Measurements from ENCODE around the gene LRMDA.

The LRMDA gene

DNA sequence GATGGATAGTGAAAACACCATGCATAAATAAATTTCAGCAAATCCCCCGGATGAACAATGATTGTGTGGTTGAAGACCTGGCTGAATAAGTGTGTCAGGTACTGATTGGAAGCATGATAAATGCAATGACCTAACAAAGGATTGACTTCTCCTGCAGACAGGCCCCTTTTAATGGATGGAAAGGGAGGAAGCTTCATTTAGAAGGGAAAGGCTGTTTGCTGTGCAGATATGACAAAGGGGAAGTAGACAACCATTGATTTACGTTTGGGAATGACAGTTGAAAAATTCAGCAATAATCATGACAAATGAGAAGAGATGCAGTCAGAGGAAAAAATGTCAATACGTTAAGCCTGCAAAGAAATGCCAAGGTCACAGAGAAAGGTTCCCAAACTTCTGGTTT is 503.8 kb downstream of the LRMDA start:
- ATAC-seq, result no peak

DNA sequence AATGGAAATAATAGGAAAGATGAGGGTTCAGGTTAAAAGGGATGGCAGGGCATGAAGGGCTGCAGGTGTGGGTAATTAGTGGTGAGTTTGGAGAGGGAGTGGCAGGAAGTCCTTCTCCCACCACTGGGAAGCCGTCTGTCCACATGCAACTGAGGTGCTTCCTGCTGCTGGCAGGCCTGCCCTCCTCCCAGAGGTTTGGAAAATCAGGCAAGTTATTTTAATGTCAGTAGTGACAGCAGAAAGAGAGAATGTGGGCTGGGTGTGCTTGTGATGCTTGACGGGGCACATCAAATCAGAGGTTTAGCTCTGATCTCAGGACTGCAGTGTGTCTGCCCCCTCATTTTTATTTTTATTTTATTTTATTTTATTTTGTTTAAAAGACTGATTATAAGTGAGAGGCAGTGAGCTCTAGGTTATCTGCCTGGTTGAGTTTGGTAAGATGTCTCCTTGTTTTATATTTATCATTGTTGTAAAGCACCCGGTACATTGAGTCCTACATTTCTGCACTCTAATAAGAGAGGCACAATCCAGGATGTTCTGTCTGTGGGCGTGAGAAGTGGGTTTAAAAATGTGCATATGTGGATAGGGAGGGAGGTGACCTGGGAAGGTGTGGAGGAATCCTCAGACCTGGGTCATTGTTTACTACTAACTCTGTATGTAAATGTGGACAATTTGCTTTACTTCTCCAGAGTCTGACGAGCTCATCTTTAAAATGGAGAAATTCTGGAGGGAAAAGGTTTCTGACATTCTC is 504.4 kb downstream of the LRMDA start:
- no peak for ATAC-seq

DNA sequence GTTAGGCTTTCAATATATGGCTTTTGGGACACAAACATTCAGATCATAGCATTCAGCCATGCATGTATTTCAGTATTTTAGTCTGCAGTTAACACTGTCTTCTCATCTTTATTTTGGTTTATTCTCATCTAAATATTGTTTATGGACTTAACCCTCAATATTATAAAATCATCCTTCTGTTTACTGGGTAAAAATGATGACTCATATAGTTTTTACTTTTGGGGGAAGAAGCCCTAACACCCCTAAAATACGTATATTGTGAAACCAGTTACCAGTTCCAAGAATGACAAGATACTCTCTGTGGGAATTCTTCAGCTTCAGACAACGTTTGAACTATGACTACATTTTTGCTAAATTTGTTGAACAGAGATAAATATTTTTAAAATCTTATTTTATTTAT is 505.4 kb downstream of the LRMDA start:
- no peak for ATAC-seq

DNA sequence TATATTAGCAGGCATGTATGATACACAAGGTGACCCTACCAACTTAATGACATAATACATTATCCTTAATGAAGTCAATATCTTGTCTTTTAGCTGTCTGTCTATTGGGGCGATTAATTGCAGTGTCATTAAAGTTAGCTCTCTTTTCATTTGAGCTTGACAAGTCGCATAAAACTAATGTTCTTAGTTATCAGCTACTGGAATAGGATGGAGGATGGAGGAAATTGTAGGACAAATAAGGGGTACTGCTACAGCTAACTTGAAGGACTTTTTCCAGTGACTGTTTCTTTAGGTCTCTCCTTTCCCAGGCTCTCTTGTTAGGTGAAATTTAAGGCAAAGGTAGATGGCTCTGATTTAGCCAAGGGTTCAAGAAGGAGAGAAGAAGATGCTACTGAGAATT is 506.4 kb downstream of the LRMDA start:
- ATAC-seq, result no peak

- no peak for ATAC-seq
Observed at GRCh38 chr10:75938380-75939122, 507.1 kb downstream of the LRMDA start.

DNA sequence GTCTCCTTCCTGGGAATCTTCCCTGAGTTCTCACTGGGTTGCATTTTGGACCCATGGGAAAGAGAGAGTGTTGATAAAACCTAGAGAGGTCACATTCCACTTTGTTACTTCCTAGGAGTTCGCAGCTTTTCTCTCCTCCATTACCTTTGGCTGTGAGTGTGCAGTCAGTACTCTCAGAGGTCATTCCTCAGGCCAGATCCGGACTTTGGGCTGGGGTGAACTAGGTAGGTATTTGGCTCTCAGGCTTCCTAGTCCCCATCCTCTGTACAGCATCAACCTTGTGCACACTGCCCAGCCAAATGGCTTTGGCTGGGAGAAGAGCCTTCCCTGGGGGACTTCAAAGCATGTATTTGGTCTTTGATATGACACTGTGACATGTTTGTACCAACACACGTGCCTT is 508.1 kb downstream of the LRMDA start:
- ATAC-seq, result no peak

DNA sequence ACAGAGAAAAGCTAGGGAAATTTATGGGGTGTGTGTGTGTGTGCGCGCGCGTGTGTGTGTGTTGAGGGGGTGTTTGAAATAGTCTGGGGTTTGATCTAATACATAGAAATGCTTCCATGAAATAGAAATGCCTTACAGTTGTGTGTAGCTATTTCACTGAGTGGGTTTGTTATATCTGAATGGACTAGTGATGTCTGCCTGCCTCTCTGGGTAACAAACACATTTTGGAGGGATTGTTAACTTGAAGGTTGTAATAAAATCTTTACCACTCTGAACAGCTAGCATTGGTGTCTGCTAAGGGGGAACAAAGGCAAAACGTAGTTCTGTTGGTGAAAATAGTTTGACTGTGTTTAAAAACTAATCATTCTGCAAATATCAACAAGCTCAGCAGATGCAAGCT is 509.3 kb downstream of the LRMDA start:
- ATAC-seq, result no peak

GRCh38 chr10:75941223-75941801 is 509.9 kb downstream of the LRMDA start:
- ATAC-seq, result no peak

DNA sequence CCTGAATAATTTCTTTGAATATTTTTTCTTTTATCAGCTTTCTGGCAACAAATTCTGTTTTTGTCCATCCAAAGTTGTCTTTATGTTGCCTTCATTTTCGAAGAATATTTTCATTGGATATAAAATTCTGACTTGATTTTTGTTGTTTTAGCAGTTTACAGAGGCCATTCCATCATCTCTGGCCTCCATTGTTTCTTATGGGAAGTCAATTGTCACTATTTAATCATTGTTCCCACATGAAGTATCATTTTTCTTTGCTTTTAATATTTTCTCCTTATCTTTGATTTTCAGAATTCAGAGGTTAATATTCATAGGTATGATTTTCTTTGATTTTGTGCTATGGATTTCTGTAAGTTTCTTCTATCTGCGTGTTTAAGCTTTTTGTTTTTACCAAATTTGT is 512.6 kb downstream of the LRMDA start:
- ATAC-seq, result no peak

DNA sequence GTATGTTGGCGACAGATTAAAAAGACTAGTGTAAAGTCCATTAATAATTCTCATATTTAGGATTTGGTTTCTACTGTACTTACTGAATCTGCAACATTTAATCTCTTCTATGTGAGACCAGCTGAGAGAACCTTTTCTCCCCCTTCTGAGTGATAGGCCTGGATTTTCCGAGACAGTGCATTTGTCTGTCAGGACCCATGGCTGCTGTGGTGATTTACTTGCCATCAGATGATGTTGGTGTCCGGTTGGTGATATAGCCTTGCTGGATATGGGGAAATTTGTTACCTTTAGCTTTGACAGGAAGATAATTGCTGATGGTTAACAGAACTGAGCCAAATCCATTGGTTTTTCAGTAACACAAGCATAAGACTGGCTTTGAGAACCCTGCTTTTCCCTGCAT is 517.2 kb downstream of the LRMDA start:
- no peak for ATAC-seq

GRCh38 chr10:75950307-75950706 is 518.9 kb downstream of the LRMDA start:
- no peak for ATAC-seq

GRCh38 chr10:75950997-75951589 is 519.7 kb downstream of the LRMDA start:
- ATAC-seq, result no peak

DNA sequence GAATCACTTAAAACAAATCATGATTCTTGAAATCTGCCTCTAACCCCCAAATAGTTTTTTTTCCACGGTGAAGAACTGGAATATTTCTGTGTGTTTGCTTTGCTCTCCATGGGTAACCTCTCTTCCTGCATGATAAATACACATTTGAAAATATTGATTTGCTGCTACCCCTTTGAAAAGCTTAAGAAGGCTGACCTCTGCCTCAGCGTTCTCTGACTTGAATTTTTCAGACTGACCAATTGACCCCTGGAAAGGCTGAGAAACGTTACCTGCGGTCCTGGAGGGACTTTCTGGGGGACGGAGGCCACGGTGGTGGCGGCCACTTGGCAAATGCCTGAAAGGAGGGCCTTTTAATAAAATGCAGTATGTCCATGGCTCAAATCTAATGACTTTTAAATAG is 520.2 kb downstream of the LRMDA start:
- no peak for ATAC-seq

DNA sequence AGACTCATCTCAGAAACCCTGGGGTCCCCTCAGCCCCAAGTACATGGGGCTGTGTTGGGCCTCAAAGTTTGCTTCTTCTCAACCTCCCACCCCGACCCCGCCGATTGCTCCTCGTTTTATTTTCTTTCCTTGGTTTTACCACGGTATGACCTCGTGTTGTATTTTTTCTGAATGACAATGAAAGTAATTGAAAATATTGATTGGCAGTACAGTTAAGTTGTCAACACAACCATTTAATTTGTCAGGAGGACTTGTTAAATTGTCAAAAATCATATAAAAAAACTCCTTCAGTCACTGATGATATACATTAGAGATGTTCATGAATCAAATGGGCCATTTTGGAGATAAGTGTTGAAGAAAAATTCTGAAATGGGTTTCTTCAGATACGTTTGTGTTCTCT is 520.7 kb downstream of the LRMDA start:
- ATAC-seq, result no peak

DNA sequence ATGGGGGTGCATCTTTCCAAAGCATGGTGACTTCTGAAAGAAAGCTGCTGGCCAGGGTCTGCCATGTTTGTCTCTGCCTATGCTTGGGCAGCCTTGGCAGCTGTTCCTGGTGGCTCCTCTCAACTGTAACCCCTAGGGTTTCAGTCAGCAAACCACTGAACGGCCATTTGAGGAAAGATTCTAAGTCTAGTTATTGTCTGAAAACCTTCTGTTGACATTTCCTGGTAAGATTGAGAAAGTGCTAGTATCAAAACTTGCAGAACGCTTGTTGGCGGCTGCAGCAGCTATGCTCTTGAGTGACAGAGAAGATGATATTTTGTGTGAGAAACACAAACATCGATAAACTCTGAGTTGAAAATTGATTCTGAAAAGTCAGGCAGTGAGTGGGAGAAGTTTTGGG is 523.1 kb downstream of the LRMDA start:
- ATAC-seq, result no peak

DNA sequence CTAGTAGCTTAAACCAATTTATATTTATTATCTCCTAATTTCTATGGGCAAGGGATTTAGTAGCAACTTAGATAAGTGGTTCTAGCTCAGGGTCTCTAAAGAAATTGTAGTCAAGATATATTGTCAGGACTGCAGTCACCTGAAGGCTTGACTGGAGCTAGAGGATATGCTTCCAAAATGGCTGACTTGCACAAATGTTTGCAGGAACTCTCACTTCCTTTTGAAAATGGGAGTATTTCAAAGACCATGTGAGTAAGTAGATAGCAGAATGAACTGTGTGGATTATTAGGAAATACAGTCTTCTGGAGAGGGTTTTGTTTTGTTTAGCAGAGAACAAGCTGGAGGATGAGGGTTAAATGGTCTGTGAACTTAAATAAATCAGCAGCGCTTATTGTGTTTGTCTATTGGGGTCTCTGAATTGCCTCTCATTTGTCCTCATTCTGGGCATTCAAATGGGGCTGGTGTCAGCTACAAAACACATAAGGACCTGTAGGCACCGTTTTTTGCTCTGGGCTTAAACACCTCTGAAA is 524.6 kb downstream of the LRMDA start:
- ATAC-seq, result no peak

- ATAC-seq, result no peak
Observed at GRCh38 chr10:75956624-75957023, 525.2 kb downstream of the LRMDA start.

- ATAC-seq, result no peak
Observed at GRCh38 chr10:75957314-75958120, 526.1 kb downstream of the LRMDA start.

DNA sequence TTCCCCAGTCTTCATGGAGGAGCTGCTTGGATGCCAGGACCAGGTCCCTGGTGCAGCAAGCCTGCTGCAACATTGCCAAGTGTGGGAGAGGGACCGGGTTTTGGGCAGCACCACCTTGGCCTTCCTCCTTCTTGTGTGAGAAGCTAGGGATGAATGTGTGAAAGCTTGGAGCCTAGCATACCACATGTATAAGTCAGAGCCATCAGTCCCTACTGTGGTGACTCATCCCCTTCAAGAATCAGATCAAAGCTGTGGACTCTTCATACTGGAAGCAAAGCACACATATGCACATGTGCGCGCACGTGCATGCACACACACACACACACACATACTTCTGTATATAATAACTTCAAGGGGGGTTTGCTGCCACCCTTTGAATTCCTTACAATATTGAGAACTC is 527.8 kb downstream of the LRMDA start:
- no peak for ATAC-seq

DNA sequence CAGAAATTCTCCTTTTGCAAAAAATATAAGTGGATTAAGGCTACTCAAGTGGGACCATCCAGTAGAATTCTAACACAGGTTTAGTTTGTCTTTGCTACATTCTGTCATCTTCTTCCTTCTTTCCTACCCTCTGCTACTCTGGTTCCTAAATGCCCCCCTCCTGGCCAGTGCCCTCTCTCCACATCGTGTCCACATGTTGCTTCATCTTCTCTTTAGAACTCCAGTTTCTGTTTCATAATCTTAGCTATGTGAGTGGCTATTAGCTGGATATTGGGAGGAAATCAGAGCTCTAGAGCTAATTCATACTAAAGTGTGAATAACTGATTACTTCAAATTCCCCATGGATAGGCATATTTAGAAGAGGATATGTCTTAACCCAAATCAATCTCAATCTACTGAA is 528.5 kb downstream of the LRMDA start:
- ATAC-seq, result no peak

- ATAC-seq, result no peak
Observed at GRCh38 chr10:75962395-75963061, 531.1 kb downstream of the LRMDA start.

DNA sequence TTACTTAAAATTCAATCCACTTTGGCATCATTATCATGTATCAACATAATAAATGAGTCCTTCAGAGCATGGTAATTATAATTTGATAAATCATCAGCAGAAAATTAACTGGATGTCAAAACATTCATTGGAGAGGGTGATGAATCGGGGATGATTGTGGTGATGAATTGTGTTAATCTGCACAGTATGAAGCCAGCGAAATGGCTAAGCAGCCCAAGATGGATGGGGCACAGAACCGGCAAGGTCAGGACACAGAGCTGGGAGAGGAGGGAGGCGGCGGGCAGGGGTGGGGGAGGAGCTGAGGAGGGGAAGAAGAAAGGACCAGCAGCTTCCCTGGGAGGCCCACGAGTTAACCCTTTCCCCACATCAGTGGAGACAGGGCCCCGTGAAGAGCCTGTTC is 536.1 kb downstream of the LRMDA start:
- no peak for ATAC-seq
